Natural killer cell (primary cell): ENCODE data around the gene C10orf71. TPM values are rescaled to one million over a fixed set of nuclear protein-coding genes. Genes with fewer than 3 reads are reported as not detected.

ENCODE experiments used
- ATAC-seq, 3 donors: fragments of 150-1000 bp in 2 of 3; fragments of 200-7000 bp in 1 of 3; cut with Tn5 transposase; 1 replicate in 1 of 3; 2 replicates in 2 of 3; pipeline ENCODE4 v1.10.0; 2021; ENCODE audit warnings: mild to moderate bottlenecking in 2 of 3, moderate library complexity in 2 of 3
- DNase-seq, 2 donors: peaks; one replicate each; pipeline versions ENCODE4 v3.0.0 to v3.0.0-alpha.2; 2013 to 2021; ENCODE audit warnings: mixed read lengths in 1 of 2
- H3K27ac ChIP-seq: one replicate; pipeline ENCODE4 v1.5.1; 2013; ENCODE audit warnings: mild to moderate bottlenecking, low read length
- H3K27me3 ChIP-seq: one replicate; pipeline ENCODE4 v1.6.1; 2013; ENCODE audit warnings: low read length; ENCODE audit not compliant: control insufficient read depth, insufficient read depth
- H3K36me3 ChIP-seq: one replicate; pipeline ENCODE4 v1.6.1; 2013; ENCODE audit warnings: low read length; ENCODE audit not compliant: control insufficient read depth, insufficient read depth
- H3K4me1 ChIP-seq: one replicate; pipeline ENCODE4 v1.6.1; 2013; ENCODE audit warnings: low read length; ENCODE audit not compliant: control insufficient read depth, insufficient read depth
- H3K4me3 ChIP-seq: one replicate; pipeline ENCODE4 v1.5.1; 2013; ENCODE audit warnings: low read length
- H3K9me3 ChIP-seq: one replicate; pipeline ENCODE4 v1.6.1; 2013; ENCODE audit warnings: low read length; ENCODE audit not compliant: control insufficient read depth, insufficient read depth
- H3K27ac Mint-ChIP-seq, 2 donors: one replicate each; pipeline ENCODE4 v1.8.0; 2022; ENCODE audit warnings: mild to moderate bottlenecking in 2 of 2, mixed read lengths in 2 of 2, moderate library complexity in 1 of 2
- H3K27me3 Mint-ChIP-seq, 2 donors: one replicate each; pipeline ENCODE4 v1.8.0; 2022; ENCODE audit warnings: low read depth in 2 of 2, mixed read lengths in 2 of 2
- H3K36me3 Mint-ChIP-seq: one replicate; pipeline ENCODE4 v1.8.0; 2022; ENCODE audit warnings: mixed read lengths
- H3K4me1 Mint-ChIP-seq, 2 donors: one replicate each; pipeline ENCODE4 v1.8.0; 2022; ENCODE audit warnings: mixed read lengths in 2 of 2
- H3K4me3 Mint-ChIP-seq: one replicate; pipeline ENCODE4 v1.8.0; 2022; ENCODE audit warnings: mild to moderate bottlenecking, moderate library complexity, mixed read lengths
- H3K9me3 Mint-ChIP-seq, 2 donors: one replicate each; pipeline ENCODE4 v1.8.0; 2022; ENCODE audit warnings: mixed read lengths in 2 of 2
- WGBS: methylation state at CpG from one replicate; pipeline ENCODE4 v1.1.7; 2013; ENCODE audit warnings: missing lambda C conversion rate; ENCODE audit not compliant: insufficient coverage; 5-methylcytosine and 5-hydroxymethylcytosine counted together
- intact Hi-C: fragments of 100-400 bp; cut with micrococcal nuclease; formaldehyde crosslinking; loops from one replicate; pipeline ENCODE4 v1.14.2; 2022
- total RNA-seq, 4 donors: library from RNA; stranded (reverse); fragments of 120-200 nt in 1 of 4; gene quantifications; one replicate each; pipeline versions ENCODE4 v1.2.3 to v1.2.4, GENCODE V29; 2013 to 2022
- TF ChIP-seq, protein P1 (sequence below): fragments of 200-600 bp; IDR thresholded peaks from one replicate; pipeline ENCODE4 v1.8.0; 2022; ENCODE audit warnings: antibody characterized with exemption

The C10orf71 gene
- total RNA-seq, 3 donors from 2014 or later (not counting 1 experiment from before 2014, with no cell fraction given), result not detected

DNA sequence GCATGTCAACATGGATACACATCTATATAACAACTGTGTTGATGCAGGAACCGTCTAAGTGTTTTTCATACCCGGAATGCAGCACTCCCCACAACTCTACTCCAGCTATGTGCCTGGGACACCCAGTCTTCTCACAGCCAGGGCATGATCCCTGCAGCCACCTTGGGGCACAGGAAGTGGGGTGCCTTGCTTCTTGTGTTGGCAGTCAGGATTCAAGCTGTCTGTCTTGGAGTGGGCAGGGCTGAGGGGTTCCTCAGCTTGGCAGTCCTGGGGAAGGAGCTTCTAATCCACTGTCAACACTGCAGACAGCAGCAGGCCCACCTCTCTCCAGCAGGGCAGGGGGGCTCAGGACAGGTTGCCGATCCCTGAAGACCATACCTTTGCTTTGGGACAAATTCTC, 55.6 kb downstream of the C10orf71 start:
- no peaks in the 10 kb centered on the region for H3K36me3 ChIP-seq
- Mint-ChIP-seq H3K27ac (no peak overlapping the region), H3K36me3 (no peaks in the 10 kb centered on the region), H3K9me3 (peaks cover 0 to 3% of the 10 kb centered on the region in 2 donors), H3K27me3 (no peaks in the 10 kb centered on the region), H3K4me1 (no peaks in the 10 kb centered on the region), H3K4me3 (no peak overlapping the region)
- H3K9me3 ChIP-seq, result peaks cover 9% of the 10 kb centered on the region
- no peaks in the 10 kb centered on the region for H3K4me1 ChIP-seq
- ATAC-seq, result no peak
- no peak for DNase-seq
- H3K27ac ChIP-seq, result no peak overlapping the region
- no peaks in the 10 kb centered on the region for H3K27me3 ChIP-seq
- H3K4me3 ChIP-seq, result no peak overlapping the region
- intact Hi-C loops, result no loop called here
- TF ChIP-seq, protein P1, sequence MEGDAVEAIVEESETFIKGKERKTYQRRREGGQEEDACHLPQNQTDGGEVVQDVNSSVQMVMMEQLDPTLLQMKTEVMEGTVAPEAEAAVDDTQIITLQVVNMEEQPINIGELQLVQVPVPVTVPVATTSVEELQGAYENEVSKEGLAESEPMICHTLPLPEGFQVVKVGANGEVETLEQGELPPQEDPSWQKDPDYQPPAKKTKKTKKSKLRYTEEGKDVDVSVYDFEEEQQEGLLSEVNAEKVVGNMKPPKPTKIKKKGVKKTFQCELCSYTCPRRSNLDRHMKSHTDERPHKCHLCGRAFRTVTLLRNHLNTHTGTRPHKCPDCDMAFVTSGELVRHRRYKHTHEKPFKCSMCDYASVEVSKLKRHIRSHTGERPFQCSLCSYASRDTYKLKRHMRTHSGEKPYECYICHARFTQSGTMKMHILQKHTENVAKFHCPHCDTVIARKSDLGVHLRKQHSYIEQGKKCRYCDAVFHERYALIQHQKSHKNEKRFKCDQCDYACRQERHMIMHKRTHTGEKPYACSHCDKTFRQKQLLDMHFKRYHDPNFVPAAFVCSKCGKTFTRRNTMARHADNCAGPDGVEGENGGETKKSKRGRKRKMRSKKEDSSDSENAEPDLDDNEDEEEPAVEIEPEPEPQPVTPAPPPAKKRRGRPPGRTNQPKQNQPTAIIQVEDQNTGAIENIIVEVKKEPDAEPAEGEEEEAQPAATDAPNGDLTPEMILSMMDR, result no peak
- WGBS, result 99% methylated on average over 3 of the region's 3 CpGs

DNA sequence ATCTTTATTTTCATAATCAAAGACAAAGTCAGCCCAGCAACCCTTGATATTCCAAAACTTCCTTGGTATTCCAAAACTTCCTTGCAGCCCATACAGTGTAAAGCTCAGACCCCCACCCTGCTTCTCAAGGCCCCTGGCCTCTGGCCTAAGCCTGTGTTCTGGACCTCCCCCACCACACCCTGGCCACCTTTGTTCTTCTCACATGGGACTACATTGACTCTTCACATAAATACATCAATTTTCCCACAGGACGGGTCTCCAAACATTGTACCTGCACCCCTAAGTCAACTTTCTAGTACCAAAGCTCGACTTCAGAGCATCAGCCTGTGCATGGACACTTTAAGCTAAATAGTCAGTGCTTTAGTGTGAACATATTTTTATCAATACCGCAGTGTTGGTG, 56.3 kb downstream of the C10orf71 start:
- no peaks in the 10 kb centered on the region for H3K27me3 ChIP-seq
- Mint-ChIP-seq H3K9me3 (peaks cover 0 to 2% of the 10 kb centered on the region in 2 donors), H3K4me3 (no peak overlapping the region), H3K36me3 (no peaks in the 10 kb centered on the region), H3K27ac (no peak overlapping the region), H3K27me3 (no peaks in the 10 kb centered on the region), H3K4me1 (no peaks in the 10 kb centered on the region)
- no peak for DNase-seq
- TF ChIP-seq, protein P1, result no peak
- ATAC-seq, result no peak
- H3K4me3 ChIP-seq, result no peak overlapping the region
- no peaks in the 10 kb centered on the region for H3K36me3 ChIP-seq
- peaks cover 4% of the 10 kb centered on the region for H3K9me3 ChIP-seq
- intact Hi-C loops, result no loop called here
- H3K27ac ChIP-seq, result no peak overlapping the region
- WGBS, result 81% methylated on average over 2 of the region's 3 CpGs
- H3K4me1 ChIP-seq, result no peaks in the 10 kb centered on the region

DNA sequence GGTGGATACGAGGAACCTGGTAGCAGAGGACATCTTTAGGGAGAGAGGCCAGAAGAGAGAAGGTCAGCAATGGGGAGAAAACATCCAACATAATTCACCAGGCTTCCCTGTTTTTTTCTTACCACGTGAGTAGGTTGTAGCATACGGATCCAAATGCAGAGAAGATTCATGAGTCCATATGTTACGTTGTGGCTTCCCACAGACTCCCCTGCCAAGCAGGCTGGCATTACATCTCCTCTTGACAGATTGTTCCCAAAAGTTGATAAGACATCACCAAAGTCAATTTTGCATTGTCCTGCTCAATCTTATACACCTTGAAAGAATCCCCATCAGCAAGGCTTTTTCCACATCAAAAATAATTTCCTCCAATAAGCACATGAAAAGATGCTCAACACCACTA, 57.2 kb downstream of the C10orf71 start:
- Histone ChIP-seq H3K9me3 (no peaks in the 10 kb centered on the region), H3K4me3 (no peak overlapping the region), H3K27me3 (no peaks in the 10 kb centered on the region), H3K27ac (no peak overlapping the region), H3K4me1 (no peaks in the 10 kb centered on the region), H3K36me3 (no peaks in the 10 kb centered on the region)
- no peaks in the 10 kb centered on the region for H3K9me3 Mint-ChIP-seq
- no peak overlapping the region for H3K4me3 Mint-ChIP-seq
- H3K27me3 Mint-ChIP-seq, result no peaks in the 10 kb centered on the region
- H3K36me3 Mint-ChIP-seq, result no peaks in the 10 kb centered on the region
- intact Hi-C loops, result no loop called here
- H3K27ac Mint-ChIP-seq, result no peak overlapping the region
- TF ChIP-seq, protein P1, result no peak
- ATAC-seq (no peak), DNase-seq (no peak)
- 99% methylated on average over 4 of the region's 4 CpGs for WGBS
- no peaks in the 10 kb centered on the region for H3K4me1 Mint-ChIP-seq

DNA sequence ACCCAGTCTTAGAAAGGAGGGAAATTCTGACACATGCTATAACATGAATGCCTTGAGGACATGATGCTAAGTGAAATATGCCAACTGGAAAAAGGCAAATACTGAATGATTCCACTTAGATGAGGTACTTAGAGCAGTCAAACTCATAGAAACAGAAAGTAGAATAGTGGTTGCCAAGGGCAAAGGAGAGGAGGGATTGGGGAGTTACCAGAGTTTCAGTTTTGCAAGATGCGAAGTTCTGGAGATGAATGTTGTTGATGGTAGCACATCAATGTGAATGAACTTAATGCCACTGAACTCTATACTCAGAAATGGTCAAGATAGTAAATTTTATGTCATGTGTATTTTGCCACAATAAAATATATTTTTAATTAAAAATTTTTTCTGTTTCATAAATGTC, 58.0 kb downstream of the C10orf71 start:
- WGBS, result 54% methylated on average over 1 of the region's 1 CpG
- H3K36me3 ChIP-seq, result no peaks in the 10 kb centered on the region
- H3K4me1 ChIP-seq, result peaks cover 3% of the 10 kb centered on the region
- DNase-seq (no peak), ATAC-seq (no peak)
- Mint-ChIP-seq H3K4me3 (no peak overlapping the region), H3K9me3 (no peaks in the 10 kb centered on the region), H3K36me3 (no peaks in the 10 kb centered on the region), H3K4me1 (no peaks in the 10 kb centered on the region), H3K27ac (no peak overlapping the region), H3K27me3 (no peaks in the 10 kb centered on the region)
- no peak overlapping the region for H3K4me3 ChIP-seq
- intact Hi-C loops, result no loop called here
- TF ChIP-seq, protein P1, result no peak
- no peak overlapping the region for H3K27ac ChIP-seq
- H3K27me3 ChIP-seq, result no peaks in the 10 kb centered on the region
- no peaks in the 10 kb centered on the region for H3K9me3 ChIP-seq
